CD4-positive, alpha-beta T cell treated with Interleukin-12 subunit alpha and Interleukin-12 subunit beta, for 1 hour (primary cell): ENCODE measurements around the gene GAD1.

Source experiments
- DNase-seq: peaks from one replicate; pipeline ENCODE4 v3.0.0-alpha.2; 2020

The GAD1 gene

GRCh38 chr2:170847716-170848115, 31.0 kb downstream of the GAD1 start:
- no peak for DNase-seq

DNA sequence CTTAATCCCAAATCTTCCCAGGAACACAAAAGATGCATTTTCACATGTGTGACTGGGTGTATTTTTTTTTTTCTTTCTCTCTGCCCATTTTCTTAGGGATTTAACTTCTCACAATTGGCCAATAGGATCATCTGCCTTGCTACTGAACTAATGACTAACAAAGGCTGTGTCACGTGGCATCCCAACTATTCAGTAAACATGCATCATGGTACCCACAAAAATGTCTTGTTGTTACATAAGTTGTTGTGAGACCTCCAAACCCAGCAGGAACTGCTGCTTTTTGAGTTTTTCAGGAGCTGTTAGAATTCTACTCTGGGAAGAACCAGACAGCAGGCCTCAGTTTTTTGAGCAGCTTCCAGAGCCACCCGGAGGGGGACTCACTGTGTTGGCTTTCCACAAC, 31.9 kb downstream of the GAD1 start:
- DNase-seq = no peak

GRCh38 chr2:170850251-170850650, 33.6 kb downstream of the GAD1 start:
- no peak for DNase-seq

- DNase-seq = no peak
These were observed 34.9 kb downstream of the GAD1 start for GRCh38 chr2:170851635-170852034.

DNA sequence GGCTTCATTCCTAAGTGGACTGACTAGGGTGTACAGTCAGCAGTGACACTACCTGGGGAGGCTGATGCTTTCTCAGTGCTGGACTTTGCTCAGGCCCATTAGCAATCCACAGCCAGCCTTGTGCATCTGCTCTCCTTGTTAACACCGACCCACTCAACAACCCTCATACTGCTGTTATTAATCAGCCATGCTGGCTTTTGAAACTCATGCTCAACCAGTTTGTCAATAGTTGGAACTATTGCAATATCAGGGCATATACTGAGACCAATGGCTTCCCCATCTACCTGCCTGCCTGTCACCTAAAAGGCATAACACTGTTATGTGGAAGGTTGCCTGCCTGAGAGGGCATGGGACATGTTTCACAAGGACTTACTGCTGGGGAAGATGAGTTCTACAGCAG, 39.4 kb downstream of the GAD1 start:
- no peak for DNase-seq

DNA sequence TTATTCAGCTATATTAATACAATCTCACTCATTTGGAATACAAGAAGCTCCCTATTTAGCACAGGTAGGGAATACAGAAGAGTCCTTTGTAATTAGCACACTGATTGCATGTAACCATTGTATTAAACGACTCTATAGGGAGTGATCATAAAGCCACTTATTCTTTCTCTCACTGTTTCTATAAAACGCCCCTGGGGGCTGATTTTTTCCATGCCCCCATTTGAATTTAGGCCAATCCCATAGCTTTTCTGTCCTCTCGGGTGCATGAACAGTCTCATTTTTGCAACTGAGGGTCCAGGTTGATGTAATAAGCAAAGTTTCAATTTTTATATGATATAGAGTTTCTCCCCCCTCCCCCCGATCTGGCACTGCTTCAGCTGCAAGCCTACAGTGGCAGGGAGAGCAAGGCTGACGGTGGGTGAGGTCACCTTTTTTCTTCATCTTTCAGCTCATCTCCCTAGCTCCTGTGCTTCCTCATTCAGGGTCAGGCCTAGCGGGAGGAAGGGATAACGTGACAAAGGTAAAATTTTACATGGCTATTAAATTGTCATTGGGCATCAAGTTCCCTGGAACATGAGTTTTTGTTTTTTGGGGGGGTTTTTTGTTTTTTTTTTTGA, 45.7 kb downstream of the GAD1 start:
- DNase-seq = no peak

DNA sequence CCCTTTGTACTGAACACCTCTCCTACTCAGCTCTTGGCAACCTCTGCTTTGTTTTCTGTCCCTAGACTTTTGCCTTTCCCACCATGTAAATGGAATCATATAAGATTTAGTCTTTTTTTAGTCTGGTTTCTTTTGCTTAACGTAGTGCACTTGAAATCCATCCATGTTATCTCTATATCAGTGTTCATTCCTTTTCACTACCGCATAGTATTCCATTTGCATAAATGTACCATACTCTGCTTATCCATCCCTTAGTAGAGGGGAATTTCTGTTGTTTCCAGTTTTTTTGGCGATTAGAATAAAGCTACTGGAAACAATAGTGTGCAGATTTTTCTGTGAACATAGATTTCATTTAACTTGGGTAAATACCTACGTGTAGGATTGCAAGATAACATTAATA, 46.4 kb downstream of the GAD1 start:
- no peak for DNase-seq

DNA sequence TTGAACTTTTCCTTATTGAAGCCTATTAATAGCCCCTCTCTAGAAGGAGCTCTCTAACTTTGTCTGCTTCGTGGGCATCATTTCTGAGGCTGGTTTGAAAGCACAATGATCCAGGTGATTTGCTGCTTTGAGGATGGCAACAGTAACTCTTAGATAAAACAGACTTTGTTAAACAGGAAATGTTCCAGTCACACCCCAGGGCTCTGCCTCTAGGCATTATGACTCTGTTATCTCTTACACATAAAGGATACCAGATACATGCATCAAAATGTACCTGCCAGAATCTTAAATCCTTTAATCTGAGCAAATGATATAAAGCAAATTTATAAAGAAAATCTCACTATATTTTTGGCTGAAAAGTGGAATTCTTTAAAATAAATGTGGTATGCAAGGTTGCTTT, 52.3 kb downstream of the GAD1 start:
- no peak for DNase-seq

GRCh38 chr2:170869461-170869860, 52.8 kb downstream of the GAD1 start:
- no peak for DNase-seq

- DNase-seq = peak; percentile 73
These were observed 56.5 kb downstream of the GAD1 start for GRCh38 chr2:170873035-170873692.

GRCh38 chr2:170878066-170878465, 61.4 kb downstream of the GAD1 start:
- DNase-seq = no peak

DNA sequence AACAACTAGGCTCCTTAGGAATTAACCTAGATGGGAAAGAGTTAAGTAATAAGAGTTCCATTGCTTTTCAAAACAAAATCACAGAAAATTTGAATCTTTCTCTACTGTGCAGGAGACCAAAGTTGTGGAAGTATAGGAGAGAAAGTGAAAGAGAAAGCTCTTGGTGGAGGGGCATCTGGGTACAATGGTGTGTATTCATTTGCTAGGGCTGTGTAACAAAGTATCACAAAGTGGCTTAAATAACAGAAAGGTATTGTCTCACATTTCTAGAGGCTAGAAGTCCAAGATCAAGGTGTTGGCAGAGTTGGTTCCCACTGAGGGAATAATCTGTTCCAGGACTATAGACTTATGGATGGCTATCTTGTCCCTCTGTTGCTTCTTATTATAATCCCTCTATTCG, 61.8 kb downstream of the GAD1 start:
- DNase-seq = peak; percentile 11

- DNase-seq = no peak
These were observed 65.2 kb downstream of the GAD1 start for GRCh38 chr2:170881840-170882239.

- DNase-seq = no peak
These were observed 66.1 kb downstream of the GAD1 start for GRCh38 chr2:170882758-170883157.

- no peak for DNase-seq
These were observed 67.0 kb downstream of the GAD1 start for GRCh38 chr2:170883683-170884082.

GRCh38 chr2:170885130-170885791, 68.6 kb downstream of the GAD1 start:
- no peak for DNase-seq

DNA sequence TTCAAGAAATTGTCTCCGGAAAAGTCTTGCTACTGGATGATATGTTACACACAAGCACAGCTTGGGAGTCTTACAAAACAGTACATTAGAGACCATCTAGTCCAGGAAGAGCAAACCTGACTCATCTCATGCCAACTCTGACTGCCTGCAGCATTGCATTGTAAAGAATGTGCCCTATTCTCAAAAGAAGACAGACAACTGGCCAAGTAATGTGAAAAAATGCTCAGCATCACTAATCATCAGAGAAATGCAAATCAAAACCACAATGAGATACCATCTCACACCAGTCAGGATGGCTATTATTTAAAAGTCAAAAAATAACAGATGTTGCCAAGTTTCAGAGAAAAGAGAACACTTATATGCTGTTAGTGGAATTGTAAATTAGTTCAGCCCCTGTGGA, 69.7 kb downstream of the GAD1 start:
- no peak for DNase-seq

- DNase-seq = no peak
These were observed 70.8 kb downstream of the GAD1 start for GRCh38 chr2:170887496-170887895.

DNA sequence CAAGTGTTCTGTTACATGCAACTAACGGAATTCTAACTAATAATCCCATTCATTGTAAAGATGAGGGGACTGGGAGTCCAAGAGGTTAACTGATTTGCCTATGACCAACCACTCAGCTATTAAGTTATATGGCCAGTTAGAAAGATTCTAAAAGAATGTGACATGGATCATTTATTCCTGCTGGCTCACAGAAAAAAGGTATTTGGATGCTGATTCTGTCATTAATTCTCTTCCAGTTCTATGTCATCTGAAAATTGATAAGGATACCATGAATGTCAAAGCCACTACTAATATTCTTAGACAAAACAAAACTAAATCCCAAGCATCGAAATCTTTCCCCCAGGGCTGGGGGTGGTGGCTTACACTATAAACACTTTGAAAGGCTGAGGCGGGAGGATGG, 71.2 kb downstream of the GAD1 start:
- DNase-seq = no peak

- no peak for DNase-seq
These were observed 75.2 kb downstream of the GAD1 start for GRCh38 chr2:170891893-170892292.

DNA sequence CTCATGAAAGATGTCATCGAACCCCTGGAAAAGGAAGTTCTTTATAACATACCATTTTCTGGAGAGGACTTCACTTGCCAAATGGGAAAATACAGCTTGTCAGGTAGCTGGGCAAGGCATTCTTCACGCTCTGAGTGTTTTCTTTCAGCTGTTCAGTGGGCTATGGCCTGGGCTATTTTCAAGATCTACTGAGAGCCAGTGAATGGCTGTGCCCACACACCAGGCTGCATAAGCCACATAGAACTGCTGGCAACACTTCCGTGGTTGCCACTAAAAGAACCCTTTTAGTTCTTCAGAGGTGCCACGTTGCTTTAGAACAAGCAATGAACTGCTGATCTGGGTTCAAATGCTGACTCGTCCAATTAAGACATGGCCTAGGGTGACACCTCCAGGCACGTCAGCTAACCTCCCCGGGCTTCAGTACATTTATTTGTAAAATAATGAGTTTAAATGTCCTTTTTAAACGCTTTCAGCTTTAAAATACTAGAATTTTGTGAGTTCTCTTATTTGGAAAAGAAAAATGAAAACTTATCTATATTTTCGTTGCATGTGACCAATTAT, 75.8 kb downstream of the GAD1 start:
- no peak for DNase-seq

DNA sequence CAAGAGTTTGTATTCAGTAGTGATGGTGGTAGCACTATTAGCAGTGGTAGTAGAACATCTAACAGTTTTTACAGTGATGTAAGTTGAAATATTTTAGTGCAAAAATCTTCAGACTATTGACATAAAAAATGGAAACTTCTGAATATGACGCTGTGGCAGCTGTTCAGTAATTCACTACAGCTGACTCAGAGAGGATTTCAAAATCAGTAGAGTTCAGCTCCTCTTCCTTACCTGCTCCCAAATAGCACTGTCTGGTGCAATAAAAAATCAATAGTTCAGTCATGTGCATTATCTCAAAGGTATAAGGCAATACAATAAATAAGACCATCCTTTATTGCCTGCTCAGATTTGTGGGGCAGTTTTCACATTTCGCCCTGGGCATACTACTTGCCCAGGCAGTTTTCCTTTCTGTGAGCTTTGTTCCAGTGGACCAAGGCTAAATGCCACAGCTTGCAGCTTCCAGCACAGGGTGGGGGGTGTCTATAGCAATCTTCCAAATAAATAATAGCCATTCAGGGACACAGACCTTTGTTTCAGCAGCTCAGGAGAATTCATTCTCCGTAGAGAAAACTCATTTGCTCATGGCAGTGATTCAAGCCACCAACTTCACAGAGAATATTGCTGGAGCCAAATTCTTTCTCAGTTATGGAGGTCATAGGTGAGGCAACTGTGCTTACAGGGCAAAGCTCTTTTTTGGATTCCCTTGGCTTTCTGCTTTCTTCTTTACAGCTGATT, 78.5 kb downstream of the GAD1 start:
- DNase-seq = no peak

- DNase-seq = no peak
These were observed 79.9 kb downstream of the GAD1 start for GRCh38 chr2:170896622-170897021.

DNA sequence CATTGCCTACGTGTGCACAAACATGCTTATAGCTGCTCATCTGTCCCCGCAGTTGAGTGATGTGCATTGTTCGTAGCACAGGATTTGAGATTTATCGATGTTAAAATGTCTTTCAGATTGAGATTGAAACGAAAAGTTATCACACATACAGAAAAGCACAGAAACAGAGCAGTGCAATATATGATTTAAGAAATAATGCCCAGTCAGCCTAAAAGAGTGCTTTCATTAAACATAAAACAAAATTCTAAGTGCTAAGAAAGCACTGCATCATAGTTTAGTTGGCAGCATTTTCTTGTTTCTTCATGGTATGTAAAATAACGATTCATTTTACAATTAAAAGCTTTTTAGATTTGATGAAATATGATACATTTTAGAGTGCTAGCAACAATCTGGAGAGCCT, 80.4 kb downstream of the GAD1 start:
- DNase-seq = no peak
